COLO668 (cell line): ENCODE measurements around the gene ZDHHC20.
A peak's percentile ranks its signal among the peaks of the same experiment; 100 is the strongest.

ENCODE experiments used
- DNase-seq: peaks from one replicate; lab custom pipeline; 2025; ENCODE audit not compliant: unreplicated experiment; lab: John Stamatoyannopoulos, UW

The ZDHHC20 gene

DNA sequence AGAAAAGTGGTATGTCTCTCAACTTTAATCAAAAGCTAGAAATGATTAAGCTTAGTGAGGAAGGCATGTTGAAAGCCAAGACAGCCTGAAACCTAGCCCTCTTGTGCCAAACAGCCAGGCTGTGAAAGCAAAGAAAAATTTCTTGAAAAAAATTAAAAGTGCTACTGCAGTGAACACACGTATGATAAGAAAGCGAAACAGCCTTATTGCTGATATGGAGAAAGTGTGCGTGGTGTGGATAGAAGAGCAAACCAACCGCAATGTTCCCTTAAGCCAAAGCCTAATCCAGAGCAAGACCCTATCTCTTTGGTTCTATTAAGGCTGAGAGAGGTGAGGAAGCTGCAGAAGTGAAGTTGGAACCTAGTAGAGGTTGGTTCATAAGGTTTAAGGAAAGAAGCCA lies 96.4 kb downstream of the ZDHHC20 start:
- DNase-seq: no peak

- no peak for DNase-seq
Observed at GRCh38 chr13:21361706-21362105, 97.4 kb downstream of the ZDHHC20 start.

DNA sequence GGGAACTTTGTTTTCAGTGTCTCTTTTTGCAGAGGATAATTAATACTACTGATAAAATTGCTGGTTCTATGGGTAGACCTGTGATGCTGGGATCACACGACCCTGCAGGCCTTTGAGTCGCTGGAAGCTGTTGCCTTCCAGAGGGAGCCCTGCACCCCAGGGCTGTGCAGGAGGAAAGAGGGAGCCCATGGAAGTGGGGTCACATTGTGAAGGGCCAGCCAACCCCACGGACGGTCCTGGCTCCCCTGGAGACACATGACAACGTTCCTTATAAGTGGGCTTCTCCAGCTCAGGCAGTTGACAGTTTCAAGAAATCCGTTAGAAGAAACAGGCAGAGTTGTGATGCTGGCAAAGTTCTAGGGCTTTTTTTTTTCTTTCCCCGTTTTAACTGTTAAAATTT lies 98.0 kb downstream of the ZDHHC20 start:
- no peak for DNase-seq

- no peak for DNase-seq
Observed at GRCh38 chr13:21360463-21360862, 98.6 kb downstream of the ZDHHC20 start.

- DNase-seq: no peak
Observed at GRCh38 chr13:21359855-21360254, 99.2 kb downstream of the ZDHHC20 start.

- DNase-seq: no peak
Observed at GRCh38 chr13:21355304-21355703, 103.8 kb downstream of the ZDHHC20 start.

DNA sequence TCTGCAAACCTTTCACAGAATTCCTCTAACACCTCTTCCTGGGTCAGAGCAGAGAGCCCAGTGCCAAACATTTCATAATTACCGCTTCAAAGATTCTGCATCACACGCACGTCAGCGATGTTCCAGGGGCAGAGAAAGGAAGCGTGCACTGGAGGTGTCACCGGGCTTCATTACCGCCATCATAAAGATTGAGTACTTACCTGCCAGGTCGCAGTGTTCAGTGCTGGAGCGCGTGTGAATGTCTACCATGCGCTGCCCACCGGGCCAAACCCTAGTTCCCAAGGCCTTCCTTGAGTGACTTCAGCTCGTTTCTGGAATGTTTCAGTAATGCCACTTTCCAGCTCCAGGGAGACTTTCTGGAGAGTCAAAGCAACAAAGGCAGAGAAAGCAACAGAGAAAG lies 104.4 kb downstream of the ZDHHC20 start:
- DNase-seq: no peak

- no peak for DNase-seq
Observed at GRCh38 chr13:21348488-21349120, 110.5 kb downstream of the ZDHHC20 start.

DNA sequence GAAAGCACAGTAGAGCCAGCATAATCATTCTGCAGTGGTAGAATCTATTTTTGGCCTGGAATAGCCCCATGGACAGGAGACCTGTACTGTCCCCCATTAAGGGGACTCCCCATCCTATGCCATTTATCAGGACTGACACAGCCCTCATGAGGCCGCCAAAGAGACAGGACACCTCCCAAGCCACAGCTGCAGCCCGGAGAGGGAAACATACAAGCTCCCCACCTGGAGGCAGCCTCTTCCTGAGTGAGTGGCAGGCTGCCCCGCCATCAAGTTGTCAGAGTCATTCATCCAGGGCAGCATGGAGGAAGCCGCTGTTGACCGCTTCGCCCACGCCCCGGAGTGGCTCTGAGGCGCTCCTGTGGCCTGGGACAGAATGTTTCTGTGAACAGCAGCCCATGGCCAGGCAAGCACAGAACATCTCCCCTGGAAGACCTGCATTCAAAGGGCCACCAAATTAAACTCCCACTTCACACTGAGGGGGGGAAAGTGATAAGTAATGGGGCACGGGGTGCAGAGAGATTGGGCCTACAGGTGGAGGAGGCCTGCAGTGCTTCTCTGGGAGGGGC lies 111.3 kb downstream of the ZDHHC20 start:
- DNase-seq: no peak

GRCh38 chr13:21344662-21345176 lies 114.4 kb downstream of the ZDHHC20 start:
- DNase-seq: no peak

DNA sequence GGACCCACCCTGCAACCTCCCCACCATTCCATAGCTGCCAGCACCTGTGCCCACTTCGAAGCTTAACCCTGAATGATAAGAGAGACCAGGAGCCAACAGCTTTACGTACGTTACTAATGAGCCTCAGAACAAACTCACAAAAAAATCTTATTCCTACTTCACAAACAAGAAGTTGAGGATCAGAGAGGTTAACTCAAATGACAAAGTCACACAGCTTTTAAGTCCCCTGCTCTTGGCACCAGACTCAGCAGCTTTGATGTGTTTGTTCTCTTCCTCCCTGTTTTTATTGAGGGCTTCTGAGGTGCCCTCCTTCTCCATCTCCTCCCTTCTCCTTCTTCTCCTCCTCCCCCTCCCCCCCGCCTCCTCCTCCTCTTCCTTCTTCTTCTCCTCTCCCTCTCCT lies 115.4 kb downstream of the ZDHHC20 start:
- DNase-seq: no peak

- DNase-seq: no peak
Observed at GRCh38 chr13:21342699-21343442, 116.2 kb downstream of the ZDHHC20 start.

GRCh38 chr13:21341637-21342422 lies 117.3 kb downstream of the ZDHHC20 start:
- DNase-seq: no peak

DNA sequence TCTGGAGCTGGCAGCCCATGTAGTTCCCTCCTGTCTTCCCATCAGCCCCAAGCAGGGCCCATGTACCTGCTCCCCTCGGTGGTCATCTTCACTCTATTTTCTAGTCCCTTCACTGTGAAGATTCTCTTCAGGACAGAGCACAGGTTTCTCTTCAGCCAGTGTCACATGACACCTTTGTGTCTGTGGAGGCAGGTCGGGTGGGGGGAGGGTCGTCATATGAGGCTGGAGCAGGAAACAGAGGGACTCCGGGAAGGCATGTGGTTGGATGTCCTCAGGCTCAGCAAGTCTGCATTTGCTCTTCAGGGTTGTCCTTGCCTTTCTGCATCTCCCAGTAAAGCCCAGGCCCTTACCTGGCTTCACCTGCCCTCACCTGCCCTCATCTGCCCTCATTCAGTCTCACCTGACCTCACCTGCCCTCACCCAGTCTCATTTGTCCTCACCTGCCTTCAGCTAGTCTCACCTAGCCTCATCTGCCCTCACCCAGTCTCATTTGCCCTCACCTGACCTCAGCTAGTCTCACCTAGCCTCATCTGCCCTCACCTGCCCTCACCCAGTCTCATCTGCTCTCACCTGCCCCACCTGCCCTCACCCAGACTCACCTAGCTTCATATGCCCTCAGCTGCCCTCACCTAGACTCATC lies 120.3 kb downstream of the ZDHHC20 start:
- peak; percentile 76 for DNase-seq

GRCh38 chr13:21338156-21338555 lies 120.9 kb downstream of the ZDHHC20 start:
- DNase-seq: no peak

DNA sequence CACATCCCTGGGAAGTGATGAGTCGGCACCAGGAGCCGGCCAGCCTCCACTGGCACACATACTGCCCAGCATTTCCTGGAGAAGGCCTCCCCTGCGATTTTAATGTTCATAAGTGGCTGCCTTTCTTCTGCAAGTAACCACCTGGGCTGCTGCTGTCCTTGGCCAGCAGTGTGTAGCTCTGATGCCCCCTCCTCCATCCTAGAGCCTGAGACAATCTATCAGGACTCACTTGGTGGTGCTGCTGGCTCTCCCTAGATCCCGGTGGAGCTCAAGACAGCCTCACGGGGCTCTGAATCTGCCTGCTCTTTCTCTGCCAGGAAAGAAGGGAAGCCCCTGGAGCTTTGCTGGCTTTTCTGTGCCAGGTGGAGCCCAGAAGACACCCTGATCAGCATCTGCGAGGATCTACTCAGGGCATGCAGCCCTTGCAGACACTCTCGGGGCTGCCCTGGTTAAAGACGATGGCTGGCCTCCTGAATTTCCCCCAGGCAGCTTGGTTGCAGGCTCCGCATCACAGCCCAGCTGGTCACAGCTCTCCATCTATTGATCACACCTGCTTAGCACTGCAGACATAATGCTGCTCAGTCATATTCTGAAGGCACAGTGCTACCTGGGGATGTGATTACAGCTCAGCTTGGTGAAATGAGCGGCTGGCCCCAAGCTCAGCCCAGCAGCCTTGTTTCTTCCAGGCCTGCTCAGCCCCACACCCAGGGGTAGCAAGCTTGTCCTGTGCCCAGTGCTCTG lies 122.3 kb downstream of the ZDHHC20 start:
- DNase-seq: no peak

DNA sequence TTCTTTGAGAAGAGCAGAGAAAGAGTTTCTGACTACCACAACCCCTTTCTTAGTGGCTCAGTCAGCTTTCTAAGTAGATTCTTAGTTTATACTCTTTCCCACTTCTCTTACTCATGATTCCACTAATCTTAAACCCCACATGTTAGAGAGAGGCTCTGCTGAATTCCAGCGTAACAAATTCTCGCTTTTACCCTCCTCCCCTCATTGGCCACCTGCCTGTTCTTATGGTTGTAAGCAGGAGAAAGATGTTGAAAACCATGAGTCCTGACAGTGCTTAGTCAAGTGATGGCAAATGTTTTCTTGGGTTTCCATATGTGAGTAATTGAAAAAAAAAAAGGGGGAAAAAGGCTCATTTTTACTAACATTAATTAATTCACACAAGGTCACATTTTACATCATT lies 125.9 kb downstream of the ZDHHC20 start:
- no peak for DNase-seq

DNA sequence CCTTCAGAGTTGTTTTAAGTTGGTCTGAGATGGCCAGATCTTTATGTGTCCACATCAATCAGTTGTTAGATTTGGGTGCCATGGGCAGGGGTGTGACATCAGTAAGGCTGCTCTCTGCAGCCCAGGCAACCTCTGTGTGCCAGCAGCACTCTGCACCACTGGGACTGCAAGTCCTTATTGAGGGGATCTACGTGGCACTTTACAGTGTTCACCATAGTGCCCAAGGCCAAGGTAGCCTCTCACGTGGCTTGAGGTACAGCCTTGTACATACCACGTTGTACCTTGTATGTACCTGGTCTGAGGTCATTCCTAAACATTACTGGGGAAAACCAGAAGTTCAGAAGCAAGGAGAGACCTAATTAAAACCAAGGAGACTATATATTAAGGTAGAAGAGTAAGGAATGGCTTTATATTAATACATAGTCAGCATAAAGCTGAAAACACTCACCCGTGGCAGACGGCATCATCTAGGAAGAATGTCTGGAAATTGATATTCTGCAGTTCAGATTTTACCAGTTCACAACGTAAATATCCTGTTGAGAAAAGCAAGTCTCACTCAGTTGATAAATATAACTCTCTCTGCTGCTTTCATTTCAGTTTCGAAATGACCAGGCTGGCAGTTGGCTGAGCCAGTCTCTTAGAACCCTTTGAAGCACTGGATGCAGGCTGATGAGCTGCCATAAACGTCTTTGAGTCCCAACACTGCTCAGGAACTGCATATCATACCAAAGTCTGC lies 128.8 kb downstream of the ZDHHC20 start:
- no peak for DNase-seq

DNA sequence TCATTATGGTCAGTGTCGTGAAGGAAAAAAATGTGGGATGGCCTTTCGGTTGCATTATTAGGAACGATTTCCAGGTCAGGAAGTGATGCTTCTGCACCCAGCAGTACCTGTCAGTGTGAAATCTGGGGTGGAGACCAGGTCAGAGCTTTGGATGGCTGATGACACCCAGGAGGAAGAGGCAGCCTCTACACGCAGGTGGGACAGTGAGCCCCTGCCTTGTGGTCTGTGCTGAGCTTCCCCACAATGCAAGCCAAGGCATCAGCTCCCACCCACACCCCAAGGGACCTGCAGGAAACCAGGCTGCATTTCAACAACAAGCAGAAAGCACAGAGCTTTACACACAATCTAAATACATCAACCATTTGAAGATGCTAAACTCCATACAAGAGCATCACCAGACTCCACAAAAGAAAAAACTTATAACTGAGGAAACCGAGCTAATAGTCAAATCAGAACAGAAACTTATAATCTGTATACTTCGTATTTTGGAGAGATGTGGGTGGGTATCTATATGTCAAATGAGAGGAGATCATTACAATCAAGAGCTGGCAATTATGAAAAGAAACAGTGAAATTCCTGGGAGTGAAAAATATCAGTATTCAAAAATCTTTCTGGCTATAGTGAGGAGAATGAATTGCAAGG lies 130.1 kb downstream of the ZDHHC20 start:
- DNase-seq: no peak
